ENCODE measurements around the gene FAM131A.

Gene FAM131A

GRCh38 chr3:184315871-184316661, 21.3 kb upstream of the FAM131A start:
- TF ChIP-seq CTCF (IDR thresholded peaks at IDR 0.05; ENCODE audit: low read length, missing control alignments), result no peak
- H3K4me3 ChIP-seq (replicated peaks; ENCODE audit: low read depth, low read length), result peak overlapping the region; percentile 92
- DNase-seq (ENCODE audit: low read depth), result peak; percentile 34

GRCh38 chr3:184316792-184317191, 20.6 kb upstream of the FAM131A start:
- no peak for DNase-seq (ENCODE audit: low read depth)
- H3K4me3 ChIP-seq (replicated peaks; ENCODE audit: low read depth, low read length), result peak overlapping the region; percentile 92
- no peak for TF ChIP-seq CTCF (IDR thresholded peaks at IDR 0.05; ENCODE audit: low read length, missing control alignments)

GRCh38 chr3:184317201-184317600, 20.2 kb upstream of the FAM131A start:
- peak overlapping the region; percentile 92 for H3K4me3 ChIP-seq (replicated peaks; ENCODE audit: low read depth, low read length)
- no peak for DNase-seq (ENCODE audit: low read depth)
- no peak for TF ChIP-seq CTCF (IDR thresholded peaks at IDR 0.05; ENCODE audit: low read length, missing control alignments)

GRCh38 chr3:184320104-184320445, 17.3 kb upstream of the FAM131A start:
- peak; percentile 96 for DNase-seq (ENCODE audit: low read depth)
- peak overlapping the region; percentile 34 for H3K4me3 ChIP-seq (replicated peaks; ENCODE audit: low read depth, low read length)
- TF ChIP-seq CTCF (IDR thresholded peaks at IDR 0.05; ENCODE audit: low read length, missing control alignments), result no peak

- no peak for DNase-seq (ENCODE audit: low read depth)
- no peak for TF ChIP-seq CTCF (IDR thresholded peaks at IDR 0.05; ENCODE audit: low read length, missing control alignments)
- H3K4me3 ChIP-seq (replicated peaks; ENCODE audit: low read depth, low read length), result no peak overlapping the region
Measured at GRCh38 chr3:184321666-184322065, 15.7 kb upstream of the FAM131A start.

GRCh38 chr3:184322731-184323487, 14.5 kb upstream of the FAM131A start:
- DNase-seq (ENCODE audit: low read depth), result no peak
- H3K4me3 ChIP-seq (replicated peaks; ENCODE audit: low read depth, low read length), result no peak overlapping the region
- no peak for TF ChIP-seq CTCF (IDR thresholded peaks at IDR 0.05; ENCODE audit: low read length, missing control alignments)

All from fibroblast of pulmonary artery (primary cell).